GM13977 (cell line): ENCODE measurements around the gene C3.
"Not testable (repeated sequence)": the region's sequence is repeated elsewhere in the genome, so short reads cannot be mapped to it uniquely, and the experiment has no call there.

Experiments
- DNase-seq: peaks from one replicate; pipeline ENCODE4 v3.0.0; 2012; ENCODE audit warnings: low spot score
- in situ Hi-C: fragments of 300-500 bp; cut with MboI; formaldehyde crosslinking; loops from one replicate; pipeline ENCODE4 v1.12.0; 2022; ENCODE audit warnings: low sequenced_read_pairs, low pct_unique_long_range_greater_than_20kb, mixed read lengths, inconsistent platforms; ENCODE audit not compliant: unreplicated experiment
- TF ChIP-seq, protein P1 (sequence below): IDR thresholded peaks from 2 replicates; pipeline ENCODE4 v1.5.1; 2012; ENCODE audit warnings: mild to moderate bottlenecking, control low read depth; ENCODE audit not compliant: insufficient read depth; ENCODE audit errors: extremely low read depth, missing control alignments

The C3 gene

DNA sequence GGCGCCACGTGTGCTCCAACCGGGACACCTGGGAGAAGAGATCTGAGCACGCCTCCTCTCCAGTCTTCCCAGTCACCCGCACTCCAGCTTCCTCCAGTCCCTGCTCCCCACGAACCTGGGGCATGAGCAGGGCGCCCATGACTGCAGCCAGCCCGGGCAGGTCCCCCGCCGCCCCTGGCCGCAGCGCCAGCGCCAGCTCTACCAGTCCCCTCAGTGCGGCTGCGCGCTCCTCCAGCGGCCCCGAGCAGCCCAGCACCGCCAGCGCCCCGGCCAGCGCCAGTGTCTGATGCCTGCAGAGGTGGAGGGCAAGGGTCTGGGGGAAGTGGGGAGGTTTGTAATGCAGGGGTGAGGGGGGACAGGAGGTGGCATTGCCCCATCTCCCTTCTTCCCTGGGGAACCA, 33.7 kb upstream of the C3 start:
- DNase-seq = no peak
- in situ Hi-C loops = no loop called here
- TF ChIP-seq, protein P1, sequence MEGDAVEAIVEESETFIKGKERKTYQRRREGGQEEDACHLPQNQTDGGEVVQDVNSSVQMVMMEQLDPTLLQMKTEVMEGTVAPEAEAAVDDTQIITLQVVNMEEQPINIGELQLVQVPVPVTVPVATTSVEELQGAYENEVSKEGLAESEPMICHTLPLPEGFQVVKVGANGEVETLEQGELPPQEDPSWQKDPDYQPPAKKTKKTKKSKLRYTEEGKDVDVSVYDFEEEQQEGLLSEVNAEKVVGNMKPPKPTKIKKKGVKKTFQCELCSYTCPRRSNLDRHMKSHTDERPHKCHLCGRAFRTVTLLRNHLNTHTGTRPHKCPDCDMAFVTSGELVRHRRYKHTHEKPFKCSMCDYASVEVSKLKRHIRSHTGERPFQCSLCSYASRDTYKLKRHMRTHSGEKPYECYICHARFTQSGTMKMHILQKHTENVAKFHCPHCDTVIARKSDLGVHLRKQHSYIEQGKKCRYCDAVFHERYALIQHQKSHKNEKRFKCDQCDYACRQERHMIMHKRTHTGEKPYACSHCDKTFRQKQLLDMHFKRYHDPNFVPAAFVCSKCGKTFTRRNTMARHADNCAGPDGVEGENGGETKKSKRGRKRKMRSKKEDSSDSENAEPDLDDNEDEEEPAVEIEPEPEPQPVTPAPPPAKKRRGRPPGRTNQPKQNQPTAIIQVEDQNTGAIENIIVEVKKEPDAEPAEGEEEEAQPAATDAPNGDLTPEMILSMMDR = no peak

DNA sequence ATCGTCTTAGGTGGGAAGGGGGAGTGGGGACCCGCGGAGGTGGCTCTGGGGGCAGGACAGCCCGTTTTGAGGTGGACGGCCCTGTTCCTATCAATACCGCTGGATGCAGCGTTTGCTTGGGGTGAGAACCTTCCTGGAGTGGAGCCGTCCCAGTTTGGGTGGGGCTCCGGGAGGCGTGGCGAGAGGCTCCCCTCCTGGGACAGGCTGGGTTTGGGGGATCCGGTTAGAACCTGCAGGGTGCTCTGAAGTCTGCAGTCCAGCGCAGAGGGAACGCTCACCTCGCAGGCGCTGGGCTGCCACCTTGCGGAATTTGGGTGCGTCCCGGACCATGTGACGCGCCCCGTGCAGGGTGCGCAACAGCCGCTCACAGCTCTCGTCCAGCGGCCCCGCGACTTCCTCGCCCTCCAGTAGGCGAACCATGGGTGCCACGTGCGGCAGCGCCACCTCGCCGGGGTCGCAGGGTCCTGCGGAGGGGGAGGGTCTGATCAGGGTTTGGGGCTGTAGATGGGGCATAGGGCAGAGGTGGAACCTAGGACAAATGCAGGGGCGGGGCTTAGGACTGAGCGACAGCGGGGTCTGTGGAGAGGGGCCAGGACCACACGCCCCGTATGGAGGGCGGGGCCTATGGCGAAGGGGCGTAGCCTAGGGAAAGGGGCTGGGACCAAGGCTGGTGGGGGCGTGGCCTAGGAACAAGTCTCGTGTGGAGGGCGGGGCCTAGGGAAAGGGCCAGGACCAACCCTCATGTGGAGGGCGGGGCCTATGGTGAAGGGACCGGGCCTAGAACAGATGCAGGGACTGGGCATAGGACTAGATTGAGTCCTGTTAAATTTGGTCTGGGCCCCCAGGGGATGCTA, 33.0 kb upstream of the C3 start:
- in situ Hi-C loops = no loop called here
- TF ChIP-seq, protein P1 = peak; percentile 69
- peak; percentile 96 for DNase-seq

DNA sequence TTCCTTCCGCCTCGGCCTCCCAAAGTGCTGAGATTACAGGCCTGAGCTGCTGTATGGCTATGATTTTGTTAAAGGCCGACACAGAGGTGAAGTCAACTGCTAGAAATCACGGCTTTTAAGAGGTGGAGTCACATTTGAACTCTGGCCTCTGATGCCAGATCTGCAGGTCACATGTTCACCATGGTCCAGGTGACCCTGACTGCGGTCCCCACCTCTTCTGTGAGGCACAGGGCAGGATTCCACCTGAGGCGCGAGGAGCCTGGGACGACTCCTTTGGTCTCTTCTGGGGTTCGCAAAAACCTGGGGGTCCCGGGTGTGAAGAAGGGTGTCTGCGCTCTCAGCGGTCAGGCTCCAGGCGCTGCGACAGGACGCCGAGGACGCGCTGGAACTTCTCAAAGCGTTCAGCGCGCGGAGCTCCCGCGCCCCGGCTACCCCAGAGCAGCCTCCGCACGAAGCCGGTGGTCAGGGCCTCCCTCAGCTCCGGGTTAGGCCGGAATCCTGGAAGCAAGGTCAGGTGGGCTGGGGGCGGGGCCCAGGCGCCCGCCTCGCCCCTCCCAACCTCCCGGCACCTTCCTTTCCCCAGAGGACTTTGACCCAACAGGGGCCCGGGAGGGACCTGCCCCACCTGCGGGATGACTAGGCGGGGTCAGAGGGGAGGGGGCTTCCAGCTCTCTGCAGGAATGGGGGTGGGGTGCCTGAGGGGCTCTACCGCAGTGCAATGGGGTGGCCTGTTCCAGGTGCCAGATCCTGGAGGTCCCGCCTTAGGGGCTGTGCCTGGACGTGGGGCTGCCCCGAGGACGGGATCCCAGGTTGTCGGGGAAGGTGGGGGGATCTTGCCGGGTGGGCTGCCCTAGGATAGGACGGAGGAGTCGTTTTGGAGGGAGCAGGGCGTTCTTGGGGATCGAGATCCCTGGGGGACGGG, 32.1 kb upstream of the C3 start:
- TF ChIP-seq, protein P1 = no peak
- DNase-seq = peak; percentile 36
- in situ Hi-C loops = no loop called here

DNA sequence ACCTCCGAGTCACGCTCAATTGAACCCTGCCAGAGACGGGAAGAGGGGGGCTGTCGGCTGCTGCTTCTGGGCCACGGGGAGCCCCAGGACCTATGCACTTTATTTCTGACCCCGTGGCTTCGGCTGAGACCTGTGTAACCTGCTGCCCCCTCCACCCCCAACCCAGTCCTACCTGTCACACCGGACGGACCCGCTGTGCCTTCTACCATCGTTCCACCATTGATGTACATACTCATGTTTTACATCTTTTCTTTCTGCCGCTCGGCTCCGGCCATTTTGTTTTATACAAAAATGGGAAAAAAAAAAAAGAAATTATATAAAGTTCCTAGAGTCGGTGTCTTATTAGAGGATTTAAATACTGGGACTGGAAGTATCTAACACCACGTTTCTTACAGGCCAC, 30.7 kb upstream of the C3 start:
- DNase-seq = no peak
- TF ChIP-seq, protein P1 = no peak
- in situ Hi-C loops = no loop called here

DNA sequence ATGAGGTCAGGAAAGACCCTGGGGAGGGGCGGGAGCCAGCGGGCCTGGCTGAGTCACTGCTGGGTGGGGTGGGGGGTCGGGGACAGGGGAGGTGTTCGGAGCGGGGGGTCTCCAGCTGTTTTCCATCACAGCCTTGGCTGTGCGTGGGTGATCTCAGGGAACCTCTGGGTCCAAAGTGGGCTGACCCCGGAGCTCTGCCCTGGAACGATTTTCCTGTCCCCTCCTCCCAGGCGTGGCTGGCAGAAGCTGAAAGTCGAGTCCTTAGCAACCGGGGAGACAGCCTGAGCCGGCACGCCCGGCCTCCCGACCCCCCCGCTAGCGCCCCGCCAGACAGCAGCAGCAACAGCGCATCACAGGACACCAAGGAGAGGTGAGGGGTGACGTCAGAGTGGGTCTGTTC, 29.6 kb upstream of the C3 start:
- in situ Hi-C loops = no loop called here
- TF ChIP-seq, protein P1 = no peak
- no peak for DNase-seq

DNA sequence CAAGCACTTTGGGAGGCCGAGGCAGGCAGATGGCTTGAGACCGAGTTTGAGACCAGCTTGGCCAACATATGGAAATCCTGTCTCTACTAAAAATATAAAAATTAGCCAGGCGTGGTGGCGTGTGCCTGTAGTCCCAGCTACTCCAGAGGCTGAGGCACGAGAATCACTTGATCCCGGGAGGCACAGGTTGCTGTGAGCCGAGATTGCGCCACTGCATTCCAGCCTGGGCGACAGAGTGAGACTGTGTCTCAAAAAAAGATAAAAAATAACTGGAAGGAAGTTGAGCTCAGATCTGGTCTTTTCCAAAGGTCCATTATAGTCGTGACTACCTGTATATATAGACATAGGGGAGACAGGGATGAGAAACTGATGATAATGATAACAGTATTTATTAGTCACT, 28.1 kb upstream of the C3 start:
- not testable (repeated sequence) for DNase-seq
- in situ Hi-C loops = loop anchor here (10.0 kb wide), 1 partner anchor 116 kb away; no protein-coding TSS in a partner anchor
